ENCODE results near the gene EIF3D.

The EIF3D gene

DNA sequence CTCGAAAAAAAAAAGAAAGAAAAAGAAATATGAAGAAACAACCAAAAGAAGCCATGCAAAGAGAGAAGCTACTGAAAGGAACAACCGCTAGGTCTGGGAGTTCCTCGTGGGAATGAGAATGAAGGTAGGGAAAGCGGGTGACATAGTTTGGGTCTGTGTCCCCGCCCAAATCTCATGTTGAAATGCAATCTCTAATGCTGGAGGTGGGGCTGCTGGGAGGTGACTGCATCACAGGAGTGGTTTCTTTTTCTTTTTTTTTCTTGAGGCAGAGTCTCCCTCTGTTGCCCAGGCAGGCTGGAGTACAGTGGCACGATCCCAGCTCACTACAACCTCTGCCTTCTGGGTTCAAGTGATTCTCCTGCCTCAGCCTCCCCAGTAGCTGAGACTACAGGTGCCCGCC is 37.8 kb downstream of the EIF3D start:
- no peaks in the 10 kb centered on the region for H4K20me1 ChIP-seq (ENCODE audit: control insufficient read depth, insufficient read depth, low read depth, low read length)
- TF ChIP-seq EZH2phosphoT487 (IDR thresholded peaks at IDR 0.05; ENCODE audit: borderline replicate concordance, low read length), result no peak
- TF ChIP-seq, protein P1, sequence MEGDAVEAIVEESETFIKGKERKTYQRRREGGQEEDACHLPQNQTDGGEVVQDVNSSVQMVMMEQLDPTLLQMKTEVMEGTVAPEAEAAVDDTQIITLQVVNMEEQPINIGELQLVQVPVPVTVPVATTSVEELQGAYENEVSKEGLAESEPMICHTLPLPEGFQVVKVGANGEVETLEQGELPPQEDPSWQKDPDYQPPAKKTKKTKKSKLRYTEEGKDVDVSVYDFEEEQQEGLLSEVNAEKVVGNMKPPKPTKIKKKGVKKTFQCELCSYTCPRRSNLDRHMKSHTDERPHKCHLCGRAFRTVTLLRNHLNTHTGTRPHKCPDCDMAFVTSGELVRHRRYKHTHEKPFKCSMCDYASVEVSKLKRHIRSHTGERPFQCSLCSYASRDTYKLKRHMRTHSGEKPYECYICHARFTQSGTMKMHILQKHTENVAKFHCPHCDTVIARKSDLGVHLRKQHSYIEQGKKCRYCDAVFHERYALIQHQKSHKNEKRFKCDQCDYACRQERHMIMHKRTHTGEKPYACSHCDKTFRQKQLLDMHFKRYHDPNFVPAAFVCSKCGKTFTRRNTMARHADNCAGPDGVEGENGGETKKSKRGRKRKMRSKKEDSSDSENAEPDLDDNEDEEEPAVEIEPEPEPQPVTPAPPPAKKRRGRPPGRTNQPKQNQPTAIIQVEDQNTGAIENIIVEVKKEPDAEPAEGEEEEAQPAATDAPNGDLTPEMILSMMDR (IDR thresholded peaks at IDR 0.05; ENCODE audit: low read depth, low read length, poor library complexity, severe bottlenecking), result no peak
- H3K79me2 ChIP-seq (ENCODE audit: control insufficient read depth, low read length), result peaks cover 6% of the 10 kb centered on the region; the same call in 1 of the 2 replicates
- H3K27ac ChIP-seq (ENCODE audit: low read depth, low read length), result peak overlapping the region; percentile 88
- H3K9me2 ChIP-seq (replicated peaks; ENCODE audit: control insufficient read depth, low read length), result no peaks in the 10 kb centered on the region
- peak overlapping the region; percentile 81 for H3K4me2 ChIP-seq (ENCODE audit: low read length)
- H3K36me3 ChIP-seq (ENCODE audit: control insufficient read depth, low read length), result peaks cover 75% of the 10 kb centered on the region
- H3K4me3 ChIP-seq (ENCODE audit: low read length), result peak overlapping the region; percentile 65
- H3F3A ChIP-seq (ENCODE audit: control insufficient read depth, insufficient read depth), result peaks cover 18% of the 10 kb centered on the region
- H3K9me3 ChIP-seq (ENCODE audit: control insufficient read depth, insufficient read depth, low read length), result peaks cover 8% of the 10 kb centered on the region; the same call in 1 of the 2 replicates
- H3K4me1 ChIP-seq (ENCODE audit: control insufficient read depth, low read length), result peaks cover 36% of the 10 kb centered on the region
- no peaks in the 10 kb centered on the region for H3K27me3 ChIP-seq (ENCODE audit: control insufficient read depth, low read length)

DNA sequence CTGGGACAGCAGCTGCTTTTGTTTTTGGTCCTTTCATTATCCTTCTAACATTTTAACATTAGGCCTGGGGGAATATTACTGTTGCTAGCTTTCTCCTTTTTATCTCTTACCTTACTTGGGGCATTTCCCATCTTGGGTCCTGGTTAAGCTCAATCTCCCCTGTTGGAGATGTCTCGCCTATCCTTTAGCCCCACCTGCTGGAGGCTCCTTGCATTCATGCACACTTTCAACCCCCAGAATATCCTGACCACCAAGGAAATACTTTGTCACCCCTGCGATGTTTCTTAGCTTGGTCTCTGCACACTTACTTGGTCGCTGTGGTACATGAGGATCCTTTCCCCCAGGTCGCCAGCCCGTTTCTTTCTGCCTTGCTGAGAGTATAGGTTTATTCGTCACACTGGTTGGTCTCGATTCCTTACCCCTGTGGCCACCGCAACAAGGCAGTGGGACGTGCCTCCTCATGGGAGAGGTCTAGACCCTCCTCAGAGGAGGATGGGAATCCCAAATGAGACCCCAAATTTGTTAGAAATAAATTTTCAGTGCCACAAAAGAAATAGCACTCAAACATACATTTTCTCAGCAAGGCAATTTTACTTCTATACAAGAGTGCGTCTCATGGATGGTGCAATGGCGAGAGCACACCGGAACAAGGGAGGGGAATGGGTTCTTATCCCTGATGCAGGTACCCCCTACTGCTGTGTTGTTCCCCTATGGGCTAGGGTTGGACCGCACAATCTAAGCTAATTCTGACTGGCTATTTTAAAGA is 42.2 kb downstream of the EIF3D start:
- H3K79me2 ChIP-seq (ENCODE audit: control insufficient read depth, low read length), result no peaks in the 10 kb centered on the region
- peaks cover 16% of the 10 kb centered on the region for H3F3A ChIP-seq (ENCODE audit: control insufficient read depth, insufficient read depth)
- no peaks in the 10 kb centered on the region for H4K20me1 ChIP-seq (ENCODE audit: control insufficient read depth, insufficient read depth, low read depth, low read length)
- no peak overlapping the region for H3K4me3 ChIP-seq (ENCODE audit: low read length)
- peaks cover 8% of the 10 kb centered on the region; the same call in 1 of the 2 replicates for H3K9me3 ChIP-seq (ENCODE audit: control insufficient read depth, insufficient read depth, low read length)
- TF ChIP-seq EZH2phosphoT487 (IDR thresholded peaks at IDR 0.05; ENCODE audit: borderline replicate concordance, low read length), result no peak
- TF ChIP-seq, protein P1 (IDR thresholded peaks at IDR 0.05; ENCODE audit: low read depth, low read length, poor library complexity, severe bottlenecking), result peak; percentile 77
- no peak overlapping the region for H3K27ac ChIP-seq (ENCODE audit: low read depth, low read length)
- peaks cover 51% of the 10 kb centered on the region for H3K36me3 ChIP-seq (ENCODE audit: control insufficient read depth, low read length)
- H3K9me2 ChIP-seq (replicated peaks; ENCODE audit: control insufficient read depth, low read length), result no peaks in the 10 kb centered on the region
- no peak overlapping the region for H3K4me2 ChIP-seq (ENCODE audit: low read length)
- H3K27me3 ChIP-seq (ENCODE audit: control insufficient read depth, low read length), result no peaks in the 10 kb centered on the region
- peaks cover 14% of the 10 kb centered on the region for H3K4me1 ChIP-seq (ENCODE audit: control insufficient read depth, low read length)

DNA sequence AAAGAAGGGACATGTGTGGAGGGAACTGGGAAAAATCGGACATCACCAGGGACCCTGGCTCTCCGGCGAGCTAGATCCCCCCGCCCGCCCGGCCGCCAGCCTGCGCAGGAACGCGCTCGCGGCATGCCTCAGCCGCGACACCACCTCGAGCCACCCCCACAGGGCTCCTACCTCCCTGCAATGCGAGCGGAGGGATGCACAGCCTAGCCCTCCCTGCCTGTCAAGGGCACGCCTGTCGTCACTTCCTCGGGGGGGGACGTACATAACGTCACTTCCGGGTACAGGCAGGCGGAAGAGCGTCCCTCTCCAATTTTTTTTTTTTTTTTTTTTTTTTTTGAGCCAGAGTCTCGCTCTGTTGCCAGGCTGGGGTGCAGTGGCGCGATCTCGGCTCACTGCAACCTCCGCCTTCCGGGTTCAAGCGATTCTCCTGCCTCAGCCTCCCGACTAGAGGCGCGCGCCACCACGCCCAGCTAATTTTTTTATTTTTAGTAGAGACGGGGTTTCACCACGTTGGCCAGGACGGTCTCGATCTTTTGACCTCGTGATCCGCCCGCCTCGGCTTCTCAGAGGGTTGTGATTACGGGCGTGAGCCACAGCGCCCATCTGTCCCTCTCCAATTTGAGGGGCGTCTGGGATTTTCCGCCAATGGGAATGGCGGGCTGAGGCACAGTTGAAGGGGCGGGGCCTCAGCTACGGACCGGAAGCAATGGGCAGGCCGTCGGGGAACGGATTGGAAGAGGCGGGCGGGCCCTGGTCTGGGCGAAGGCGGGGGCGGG is 47.4 kb downstream of the EIF3D start, which contains the start of gene TXN2:
Gene TXN2, minus strand, starts transcription at position 248 of the 776 bp plus-strand sequence. CDS start 803 bp downstream, outside the sequence.
- Histone ChIP-seq H3K79me2 (ENCODE audit: control insufficient read depth, low read length) (peaks cover 32% of the 10 kb centered on the region), H3K9me2 (replicated peaks; ENCODE audit: control insufficient read depth, low read length) (no peaks in the 10 kb centered on the region), H3K9me3 (ENCODE audit: control insufficient read depth, insufficient read depth, low read length) (no peaks in the 10 kb centered on the region), H3F3A (ENCODE audit: control insufficient read depth, insufficient read depth) (peaks cover 13% of the 10 kb centered on the region), H3K4me3 (ENCODE audit: low read length) (peak within 1 kb of the TSS; percentile 88), H4K20me1 (ENCODE audit: control insufficient read depth, insufficient read depth, low read depth, low read length) (no peaks in the 10 kb centered on the region), H3K27ac (ENCODE audit: low read depth, low read length) (peak within 1 kb of the TSS; percentile 91), H3K36me3 (ENCODE audit: control insufficient read depth, low read length) (peaks cover 47% of the 10 kb centered on the region), H3K27me3 (ENCODE audit: control insufficient read depth, low read length) (no peaks in the 10 kb centered on the region), H3K4me1 (ENCODE audit: control insufficient read depth, low read length) (peaks cover 18% of the 10 kb centered on the region), H3K4me2 (ENCODE audit: low read length) (peak within 1 kb of the TSS; percentile 74)
- TF ChIP-seq, protein P1 (IDR thresholded peaks at IDR 0.05; ENCODE audit: low read depth, low read length, poor library complexity, severe bottlenecking), result no peak
- TF ChIP-seq EZH2phosphoT487 (IDR thresholded peaks at IDR 0.05; ENCODE audit: borderline replicate concordance, low read length), result no peak
